ENCODE measurements around the gene TNIP1. TPM values are rescaled to one million over a fixed set of nuclear protein-coding genes. Genes with fewer than 3 reads are reported as not detected.
A peak's percentile ranks its signal among the peaks of the same experiment; 100 is the strongest.

The TNIP1 gene
- total RNA-seq (54.7 TPM), polyA plus RNA-seq (49.9 TPM)
- long read RNA-seq, donor 1, result 0 reads
- long read RNA-seq, donor 2, result 0 reads
- long read RNA-seq, donor 3, partial matches to known transcripts, result 0 of 8 reads
- long read RNA-seq, donor 3, other reads (novel, unspliced or antisense), result 0 of 8 reads
- long read RNA-seq, donor 4, partial matches to known transcripts, result 0 of 4 reads
- long read RNA-seq, donor 4, other reads (novel, unspliced or antisense), result 0 of 4 reads
- long read RNA-seq, donor 5, transcript TNIP1-211 (18 exons, 2,274 nt), result major isoform, 7 of 22 reads
- long read RNA-seq, donor 5, partial matches to known transcripts, result 11 of 22 reads
- long read RNA-seq, donor 5, other reads (novel, unspliced or antisense), result 0 of 22 reads
- long read RNA-seq, donor 6, transcript TNIP1-211 (18 exons, 2,274 nt), result major isoform, 6 of 9 reads
- long read RNA-seq, donor 6, partial matches to known transcripts, result 0 of 9 reads
- long read RNA-seq, donor 6, other reads (novel, unspliced or antisense), result 0 of 9 reads
- long read RNA-seq, donor 7, partial matches to known transcripts, result 12 of 18 reads
- long read RNA-seq, donor 7, other reads (novel, unspliced or antisense), result 0 of 18 reads
- long read RNA-seq, donor 8, partial matches to known transcripts, result 0 of 3 reads
- long read RNA-seq, donor 8, other reads (novel, unspliced or antisense), result 0 of 3 reads
- long read RNA-seq, donor 9, partial matches to known transcripts, result 0 of 3 reads
- long read RNA-seq, donor 9, other reads (novel, unspliced or antisense), result 0 of 3 reads
- long read RNA-seq, donor 10, transcript TNIP1-211 (18 exons, 2,274 nt), result major isoform, 7 of 15 reads
- long read RNA-seq, donor 10, partial matches to known transcripts, result 0 of 15 reads
- long read RNA-seq, donor 10, other reads (novel, unspliced or antisense), result 0 of 15 reads

DNA sequence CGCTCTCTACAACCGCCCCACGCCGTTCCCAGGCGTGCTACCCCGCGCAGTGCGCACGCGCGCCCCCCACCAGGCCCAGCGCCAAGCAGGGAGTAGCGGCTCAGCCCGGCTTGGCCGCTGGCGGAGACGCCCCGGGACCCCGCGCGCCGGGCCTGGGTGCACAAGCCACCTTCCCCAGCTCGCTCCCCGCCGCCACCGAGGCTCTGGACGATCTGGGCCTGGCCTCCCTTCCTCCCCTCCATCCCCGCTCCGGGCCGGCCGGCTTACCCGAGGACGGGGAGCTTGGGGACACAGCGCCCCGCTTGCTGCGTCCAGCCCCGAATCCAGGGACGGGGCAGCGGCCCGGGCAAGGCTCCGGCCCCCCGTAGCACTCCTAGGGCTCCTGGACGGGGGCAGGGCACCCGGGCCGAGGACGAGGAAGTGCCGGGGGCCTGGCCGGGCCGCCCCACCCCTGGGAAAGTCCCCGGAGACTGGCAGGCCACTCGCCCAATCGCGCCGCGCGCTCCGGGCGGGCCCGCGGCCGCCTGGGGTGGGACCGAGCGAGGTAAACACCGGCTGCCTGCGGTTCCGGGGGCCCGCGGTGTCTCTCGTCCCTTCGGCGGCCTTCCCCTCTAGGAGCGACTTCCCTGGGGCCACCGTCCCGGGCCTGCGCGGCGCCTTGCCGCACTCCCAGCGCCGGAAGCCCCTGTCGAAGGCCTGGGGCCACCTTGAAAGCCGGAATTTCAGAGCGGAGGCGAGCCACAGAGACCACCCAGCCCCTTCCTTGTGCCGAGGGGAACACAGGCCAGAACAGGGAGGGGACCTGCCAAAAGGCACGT is at the start of gene TNIP1:
Gene TNIP1 (minus strand): TSS at position 422 of the 818 bp plus-strand sequence. CDS start 15,939 bp downstream, outside the sequence.
- H3K4me1 ChIP-seq (ENCODE audit: control insufficient read depth in 2 of 2, insufficient read depth in 2 of 2, low read length in 2 of 2), result peaks cover 22 to 35% of the 10 kb centered on the region in 2 donors
- under 1% methylated on average over 86 of the region's 86 CpGs for WGBS

GRCh38 chr5:151130235-151130921 is 49.5 kb upstream of the TNIP1 start:
- DNase-seq (ENCODE audit: low read depth in 6 of 9, low spot score in 9 of 9), result no peak
- H3K4me1 ChIP-seq (ENCODE audit: control insufficient read depth in 2 of 2, insufficient read depth in 2 of 2, low read length in 2 of 2), result peaks cover 8 to 11% of the 10 kb centered on the region in 2 donors
- no peaks in the 10 kb centered on the region for H3K9me3 ChIP-seq (ENCODE audit: control insufficient read depth in 2 of 2, insufficient read depth in 1 of 2, low read length in 1 of 2)

More for the DNA sequence above, at the start of gene TNIP1:
- peak within 1 kb of the TSS; percentile 82 to 99 for H3K4me3 ChIP-seq (ENCODE audit: low read length in 2 of 2)
- H3K27me3 ChIP-seq (ENCODE audit: control insufficient read depth in 2 of 2, insufficient read depth in 1 of 2, low read length in 1 of 2), result no peaks in the 10 kb centered on the region
- H3K9me3 ChIP-seq (ENCODE audit: control insufficient read depth in 2 of 2, insufficient read depth in 1 of 2, low read length in 1 of 2), result peaks cover 0 to 2% of the 10 kb centered on the region in 2 donors
- H3K36me3 ChIP-seq (ENCODE audit: control insufficient read depth in 2 of 2, insufficient read depth in 2 of 2, low read length in 1 of 2), result peaks cover 10 to 15% of the 10 kb centered on the region in 2 donors
- peak; percentile 55 to 93 (median 82) for DNase-seq (ENCODE audit: low read depth in 6 of 9, low spot score in 9 of 9)
- peak within 1 kb of the TSS; percentile 96 to 99 for H3K27ac ChIP-seq (ENCODE audit: low read depth in 1 of 2, low read length in 1 of 2)

GRCh38 chr5:151128817-151129216 is 48.0 kb upstream of the TNIP1 start:
- Histone ChIP-seq H3K4me3 (ENCODE audit: low read length in 2 of 2) (no peak overlapping the region), H3K36me3 (ENCODE audit: control insufficient read depth in 2 of 2, insufficient read depth in 2 of 2, low read length in 1 of 2) (peaks cover 70 to 81% of the 10 kb centered on the region in 2 donors), H3K27me3 (ENCODE audit: control insufficient read depth in 2 of 2, insufficient read depth in 1 of 2, low read length in 1 of 2) (no peaks in the 10 kb centered on the region), H3K27ac (ENCODE audit: low read depth in 1 of 2, low read length in 1 of 2) (no peak overlapping the region), H3K9me3 (ENCODE audit: control insufficient read depth in 2 of 2, insufficient read depth in 1 of 2, low read length in 1 of 2) (peaks cover 0 to 1% of the 10 kb centered on the region in 2 donors), H3K4me1 (ENCODE audit: control insufficient read depth in 2 of 2, insufficient read depth in 2 of 2, low read length in 2 of 2) (peaks cover 21 to 27% of the 10 kb centered on the region in 2 donors)
- DNase-seq (ENCODE audit: low read depth in 6 of 9, low spot score in 9 of 9), result no peak
- WGBS, result 72% methylated on average over 4 of the region's 4 CpGs

More at GRCh38 chr5:151130235-151130921, 49.5 kb upstream of the TNIP1 start:
- H3K36me3 ChIP-seq (ENCODE audit: control insufficient read depth in 2 of 2, insufficient read depth in 2 of 2, low read length in 1 of 2), result peaks cover 84 to 94% of the 10 kb centered on the region in 2 donors
- 98% methylated on average over 8 of the region's 8 CpGs for WGBS
- H3K27me3 ChIP-seq (ENCODE audit: control insufficient read depth in 2 of 2, insufficient read depth in 1 of 2, low read length in 1 of 2), result no peaks in the 10 kb centered on the region
- no peak overlapping the region for H3K27ac ChIP-seq (ENCODE audit: low read depth in 1 of 2, low read length in 1 of 2)
- H3K4me3 ChIP-seq (ENCODE audit: low read length in 2 of 2), result no peak overlapping the region

DNA sequence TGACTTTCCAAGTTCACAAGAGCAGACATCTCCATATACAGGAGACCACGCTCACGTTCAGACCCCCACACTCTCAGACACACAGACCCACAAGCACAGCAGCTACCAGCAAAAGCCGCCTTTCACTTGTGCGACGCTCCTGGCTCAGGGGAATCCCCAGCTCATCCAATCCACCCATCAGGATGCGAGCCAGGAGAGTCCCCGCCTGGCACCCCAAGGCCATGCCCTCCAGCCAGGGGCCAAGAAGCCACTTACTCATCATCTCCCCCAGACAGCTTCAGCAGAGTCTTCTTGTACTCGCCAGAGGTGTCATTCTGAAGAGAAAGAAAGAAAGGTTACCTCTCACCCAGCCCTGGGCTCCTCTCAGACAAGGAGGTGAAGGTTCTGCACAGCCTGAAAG is 47.1 kb upstream of the TNIP1 start:
- DNase-seq (ENCODE audit: low read depth in 6 of 9, low spot score in 9 of 9), result no peak
- no peak overlapping the region for H3K4me3 ChIP-seq (ENCODE audit: low read length in 2 of 2)
- H3K9me3 ChIP-seq (ENCODE audit: control insufficient read depth in 2 of 2, insufficient read depth in 1 of 2, low read length in 1 of 2), result peaks cover 0 to 1% of the 10 kb centered on the region in 2 donors
- H3K27me3 ChIP-seq (ENCODE audit: control insufficient read depth in 2 of 2, insufficient read depth in 1 of 2, low read length in 1 of 2), result no peaks in the 10 kb centered on the region
- H3K27ac ChIP-seq (ENCODE audit: low read depth in 1 of 2, low read length in 1 of 2), result peak overlapping the region in 1 of 2 donors; percentile 15
- peaks cover 71 to 80% of the 10 kb centered on the region in 2 donors for H3K36me3 ChIP-seq (ENCODE audit: control insufficient read depth in 2 of 2, insufficient read depth in 2 of 2, low read length in 1 of 2)
- peaks cover 28 to 36% of the 10 kb centered on the region in 2 donors for H3K4me1 ChIP-seq (ENCODE audit: control insufficient read depth in 2 of 2, insufficient read depth in 2 of 2, low read length in 2 of 2)
- 96% methylated on average over 8 of the region's 8 CpGs for WGBS

DNA sequence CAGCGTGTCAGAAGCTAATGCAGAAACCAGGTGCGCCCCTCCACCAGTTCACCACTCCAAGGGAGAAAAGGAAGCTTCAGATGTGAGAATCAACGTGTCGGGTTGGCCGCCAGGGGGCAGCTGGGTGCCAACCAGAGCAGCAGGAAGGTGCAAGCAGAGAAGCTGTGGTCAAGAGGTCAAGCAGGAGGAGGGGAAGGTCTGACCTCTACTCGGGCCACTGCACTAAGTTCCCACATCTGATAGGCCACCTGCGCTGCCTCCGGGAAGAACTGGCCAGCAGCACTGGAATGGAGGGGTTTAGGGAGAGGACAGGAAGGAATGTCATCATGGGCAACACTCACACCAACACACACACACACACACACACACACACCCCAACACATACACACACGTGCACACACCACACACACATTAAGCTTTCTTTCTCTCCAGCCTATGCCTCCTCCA is 45.4 kb upstream of the TNIP1 start:
- Histone ChIP-seq H3K27ac (ENCODE audit: low read depth in 1 of 2, low read length in 1 of 2) (peak overlapping the region; percentile 71 to 93), H3K36me3 (ENCODE audit: control insufficient read depth in 2 of 2, insufficient read depth in 2 of 2, low read length in 1 of 2) (peaks cover 72 to 80% of the 10 kb centered on the region in 2 donors), H3K4me3 (ENCODE audit: low read length in 2 of 2) (no peak overlapping the region), H3K4me1 (ENCODE audit: control insufficient read depth in 2 of 2, insufficient read depth in 2 of 2, low read length in 2 of 2) (peaks cover 28 to 37% of the 10 kb centered on the region in 2 donors), H3K27me3 (ENCODE audit: control insufficient read depth in 2 of 2, insufficient read depth in 1 of 2, low read length in 1 of 2) (no peaks in the 10 kb centered on the region), H3K9me3 (ENCODE audit: control insufficient read depth in 2 of 2, insufficient read depth in 1 of 2, low read length in 1 of 2) (peaks cover 0 to 1% of the 10 kb centered on the region in 2 donors)
- 28% methylated on average over 9 of the region's 9 CpGs for WGBS
- peak in 5 of 9 donors; percentile 63 to 79 (median 65) for DNase-seq (ENCODE audit: low read depth in 6 of 9, low spot score in 9 of 9)

- 53% methylated on average over 7 of the region's 7 CpGs for WGBS
- H3K4me3 ChIP-seq (ENCODE audit: low read length in 2 of 2), result no peak overlapping the region
- peaks cover 28 to 37% of the 10 kb centered on the region in 2 donors for H3K4me1 ChIP-seq (ENCODE audit: control insufficient read depth in 2 of 2, insufficient read depth in 2 of 2, low read length in 2 of 2)
- peaks cover 71 to 80% of the 10 kb centered on the region in 2 donors for H3K36me3 ChIP-seq (ENCODE audit: control insufficient read depth in 2 of 2, insufficient read depth in 2 of 2, low read length in 1 of 2)
- peak overlapping the region; percentile 71 to 93 for H3K27ac ChIP-seq (ENCODE audit: low read depth in 1 of 2, low read length in 1 of 2)
- H3K9me3 ChIP-seq (ENCODE audit: control insufficient read depth in 2 of 2, insufficient read depth in 1 of 2, low read length in 1 of 2), result peaks cover 0 to 1% of the 10 kb centered on the region in 2 donors
- DNase-seq (ENCODE audit: low read depth in 6 of 9, low spot score in 9 of 9), result peak in 3 of 9 donors; percentile 13 to 66 (median 44)
- H3K27me3 ChIP-seq (ENCODE audit: control insufficient read depth in 2 of 2, insufficient read depth in 1 of 2, low read length in 1 of 2), result no peaks in the 10 kb centered on the region
Measured at GRCh38 chr5:151125421-151125820, 44.6 kb upstream of the TNIP1 start.

GRCh38 chr5:151123897-151124751 is 43.3 kb upstream of the TNIP1 start:
- peaks cover 69 to 80% of the 10 kb centered on the region in 2 donors for H3K36me3 ChIP-seq (ENCODE audit: control insufficient read depth in 2 of 2, insufficient read depth in 2 of 2, low read length in 1 of 2)

More at GRCh38 chr5:151123897-151124751, 43.3 kb upstream of the TNIP1 start:
- H3K4me1 ChIP-seq (ENCODE audit: control insufficient read depth in 2 of 2, insufficient read depth in 2 of 2, low read length in 2 of 2), result peaks cover 28 to 37% of the 10 kb centered on the region in 2 donors
- H3K27me3 ChIP-seq (ENCODE audit: control insufficient read depth in 2 of 2, insufficient read depth in 1 of 2, low read length in 1 of 2), result no peaks in the 10 kb centered on the region
- DNase-seq (ENCODE audit: low read depth in 6 of 9, low spot score in 9 of 9), result peak; percentile 43 to 90 (median 75)
- H3K4me3 ChIP-seq (ENCODE audit: low read length in 2 of 2), result no peak overlapping the region
- peak overlapping the region; percentile 79 to 93 for H3K27ac ChIP-seq (ENCODE audit: low read depth in 1 of 2, low read length in 1 of 2)
- WGBS, result 42% methylated on average over 17 of the region's 17 CpGs
- H3K9me3 ChIP-seq (ENCODE audit: control insufficient read depth in 2 of 2, insufficient read depth in 1 of 2, low read length in 1 of 2), result peaks cover 0 to 1% of the 10 kb centered on the region in 2 donors

Measured in thymus (tissue), 14 donors.